ENCODE measurements around the gene LIMK2.
"Not testable (repeated sequence)": the region's sequence is repeated elsewhere in the genome, so short reads cannot be mapped to it uniquely, and the experiment has no call there.

LIMK2 gene

DNA sequence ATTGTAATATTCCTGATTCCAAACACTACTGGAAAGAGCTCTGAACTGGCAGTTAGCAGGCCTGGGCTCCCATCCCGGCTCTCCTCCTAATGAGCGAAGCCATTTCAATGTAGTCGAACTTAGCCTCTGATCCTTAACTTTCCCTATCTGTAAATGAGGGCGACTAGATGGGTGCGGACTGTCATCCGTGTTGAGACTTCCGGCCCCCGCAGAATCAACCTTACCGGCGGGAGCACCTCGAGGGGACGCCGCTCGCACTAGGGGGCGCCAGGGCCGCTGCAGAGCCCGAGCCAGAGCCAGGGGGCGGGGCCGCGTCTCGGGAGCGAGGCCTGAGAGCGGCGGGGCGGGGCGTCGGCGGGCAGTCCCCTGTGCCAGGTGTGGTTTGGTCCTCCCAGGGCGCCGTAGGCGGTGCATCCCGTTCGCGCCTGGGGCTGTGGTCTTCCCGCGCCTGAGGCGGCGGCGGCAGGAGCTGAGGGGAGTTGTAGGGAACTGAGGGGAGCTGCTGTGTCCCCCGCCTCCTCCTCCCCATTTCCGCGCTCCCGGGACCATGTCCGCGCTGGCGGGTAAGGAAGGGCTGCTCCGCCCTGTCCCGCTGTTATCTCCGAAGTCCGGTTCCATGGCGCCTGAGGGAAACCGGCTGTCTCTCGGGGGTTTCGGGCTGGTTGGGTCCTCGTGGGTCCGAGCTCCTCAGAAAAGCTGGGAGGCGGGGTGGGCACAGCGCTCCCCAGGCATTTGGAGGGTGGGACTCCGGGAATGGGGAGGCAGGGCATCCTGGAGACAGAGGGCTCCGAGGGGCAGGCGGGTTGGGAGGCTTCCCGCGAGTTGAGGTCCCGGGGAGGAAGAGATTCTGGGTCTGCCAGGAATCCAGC is at the start of gene LIMK2:
LIMK2 (plus strand) TSS at position 437 of the 869 bp plus-strand sequence; CDS start at position 548, 111 bp downstream.
- peak; percentile 97 to 99 for DNase-seq (ENCODE audit: low read depth in 2 of 2)

DNA sequence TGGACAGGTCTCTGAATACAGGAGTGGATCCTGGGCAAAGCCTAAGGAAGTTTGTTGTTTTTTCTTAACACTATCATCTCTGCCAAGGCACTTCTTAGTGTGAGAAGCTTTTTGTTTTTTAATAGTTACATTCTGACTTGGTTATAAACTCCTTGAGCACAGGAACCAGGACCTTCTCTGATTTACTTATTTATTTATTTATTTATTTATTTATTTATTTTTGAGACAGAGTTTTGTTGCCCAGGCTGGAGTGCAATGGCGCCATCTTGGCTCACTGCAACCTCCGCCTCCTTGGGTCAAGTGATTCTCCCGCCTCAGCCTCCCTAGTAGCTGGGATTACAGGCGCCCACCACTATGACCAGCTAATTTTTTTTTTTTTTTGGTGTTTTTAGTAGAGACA is 41.1 kb upstream of the LIMK2 start:
- no peak for DNase-seq (ENCODE audit: low read depth in 2 of 2)

- not testable (repeated sequence) for DNase-seq (ENCODE audit: low read depth in 2 of 2)
These were observed 40.4 kb upstream of the LIMK2 start for GRCh38 chr22:31171734-31172133.

- DNase-seq (ENCODE audit: low read depth in 2 of 2), result no peak
These were observed 38.5 kb upstream of the LIMK2 start for GRCh38 chr22:31173386-31174145.

DNA sequence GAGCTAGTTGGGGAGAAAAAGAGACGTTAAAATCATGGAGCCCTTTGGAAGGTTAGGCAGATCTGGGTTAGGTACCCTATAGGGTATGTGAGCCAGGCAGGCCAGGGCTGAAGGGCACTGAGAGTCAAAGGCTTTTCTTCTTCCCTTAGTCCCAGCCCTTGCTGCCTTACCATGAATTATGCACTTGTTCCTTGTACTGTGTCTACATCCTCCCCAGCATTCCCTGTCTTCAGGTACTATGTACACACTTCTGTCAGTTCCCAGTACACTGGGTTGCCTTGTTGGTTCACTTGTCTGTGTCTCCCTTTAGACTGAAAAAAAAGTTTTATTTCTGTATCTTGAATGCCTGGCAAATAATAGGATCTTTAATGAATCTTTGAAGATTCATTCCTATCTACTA is 35.2 kb upstream of the LIMK2 start:
- DNase-seq (ENCODE audit: low read depth in 2 of 2), result no peak

GRCh38 chr22:31177420-31178162 is 34.5 kb upstream of the LIMK2 start:
- DNase-seq (ENCODE audit: low read depth in 2 of 2), result no peak

GRCh38 chr22:31178859-31179258 is 33.2 kb upstream of the LIMK2 start:
- no peak for DNase-seq (ENCODE audit: low read depth in 2 of 2)

GRCh38 chr22:31179345-31179744 is 32.8 kb upstream of the LIMK2 start:
- no peak for DNase-seq (ENCODE audit: low read depth in 2 of 2)

DNA sequence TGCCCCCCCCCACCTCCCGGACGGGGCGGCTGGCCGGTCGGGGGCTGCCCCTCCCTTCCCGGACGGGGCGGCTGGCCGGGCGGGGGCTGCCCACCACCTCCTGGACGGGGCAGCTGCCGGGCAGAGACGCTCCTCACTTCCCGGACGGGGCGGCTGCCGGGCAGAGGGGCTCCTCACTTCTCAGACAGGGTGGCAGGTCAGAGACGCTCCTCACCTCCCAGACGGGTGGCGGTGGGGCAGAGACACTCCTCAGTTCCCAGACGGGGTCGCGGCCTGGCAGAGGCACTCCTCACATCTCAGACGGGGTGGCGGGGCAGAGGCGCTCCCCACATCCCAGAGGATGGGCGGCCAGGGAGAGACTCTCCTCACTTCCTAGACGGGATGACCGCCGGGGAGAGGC is 28.1 kb upstream of the LIMK2 start:
- no peak for DNase-seq (ENCODE audit: low read depth in 2 of 2)

DNA sequence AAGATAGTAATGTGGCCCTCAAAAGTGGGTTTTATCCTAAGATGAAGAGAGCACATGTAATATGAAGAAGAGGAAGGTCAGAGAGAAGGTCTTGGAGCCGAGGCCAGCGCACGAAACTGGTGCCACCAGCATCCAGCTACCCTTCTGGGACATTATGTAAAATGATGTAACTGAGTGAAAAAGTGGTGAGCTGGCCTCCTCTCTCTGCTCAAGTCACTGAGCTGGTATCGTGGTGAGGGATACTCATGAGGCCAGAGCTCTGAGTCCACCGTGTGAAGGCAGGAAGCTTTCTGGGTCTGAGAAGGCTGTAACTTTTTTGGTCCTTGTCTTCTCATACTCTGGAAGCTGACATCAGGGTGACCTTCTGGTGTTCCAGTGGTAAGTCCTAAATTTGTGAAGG is 27.0 kb upstream of the LIMK2 start:
- DNase-seq (ENCODE audit: low read depth in 2 of 2), result no peak

DNA sequence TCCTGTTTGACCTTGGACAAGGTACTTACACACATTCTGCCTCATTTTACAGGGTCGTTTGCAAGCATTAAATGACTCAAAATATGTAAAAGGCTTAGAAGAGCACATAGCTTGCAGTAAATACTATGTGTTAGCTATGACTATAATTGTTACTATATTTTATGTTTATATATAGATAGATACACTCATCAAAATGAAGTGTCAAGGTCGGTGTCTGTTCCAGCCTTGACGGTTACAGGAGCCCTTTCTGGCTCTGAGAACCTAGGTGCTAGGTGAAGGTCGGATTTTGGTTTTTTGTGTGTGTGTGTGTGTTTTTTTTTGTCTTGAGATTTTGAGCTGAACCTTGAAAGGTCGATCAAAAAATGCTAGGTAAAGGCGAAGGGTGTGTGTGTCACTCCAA is 24.5 kb upstream of the LIMK2 start:
- no peak for DNase-seq (ENCODE audit: low read depth in 2 of 2)

DNA sequence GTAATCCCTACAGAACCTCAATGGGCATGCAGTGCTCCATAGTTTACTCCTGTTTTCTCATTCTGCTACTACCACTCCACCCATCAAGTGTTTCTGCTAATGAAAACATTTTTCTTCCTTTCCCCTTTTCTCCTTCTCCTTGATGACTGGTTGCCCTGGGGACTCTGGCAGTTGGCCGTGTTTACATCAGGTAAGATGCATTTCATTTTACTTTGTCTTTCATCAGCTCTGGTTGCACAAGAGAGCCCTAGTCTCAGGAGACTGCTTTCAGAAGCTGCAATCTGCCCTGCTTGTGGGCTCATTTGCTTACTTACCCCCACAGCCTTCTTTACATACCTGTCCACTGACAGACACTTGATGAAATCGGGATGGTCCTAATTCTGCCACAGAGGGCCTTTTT is 19.6 kb upstream of the LIMK2 start:
- DNase-seq (ENCODE audit: low read depth in 2 of 2), result no peak

DNA sequence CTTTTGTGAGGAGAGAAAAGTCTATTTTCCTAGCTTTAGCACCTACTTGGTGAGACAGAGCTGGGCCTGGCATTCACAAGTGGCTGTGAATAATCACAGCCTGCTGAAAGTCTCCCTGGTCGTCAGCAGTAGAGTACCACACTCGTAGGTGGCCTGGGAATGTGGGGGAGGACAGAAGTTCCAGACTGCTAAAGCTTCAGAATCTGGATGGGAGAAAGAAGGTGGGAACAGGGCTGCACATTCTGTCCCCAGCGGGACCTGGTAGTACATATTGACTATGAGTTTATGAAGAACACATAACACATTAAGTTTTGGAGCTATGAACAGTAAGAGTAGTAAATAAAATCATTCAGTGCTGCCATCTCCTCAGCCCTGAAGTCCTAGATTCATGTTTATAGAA is 19.0 kb upstream of the LIMK2 start:
- DNase-seq (ENCODE audit: low read depth in 2 of 2), result no peak

DNA sequence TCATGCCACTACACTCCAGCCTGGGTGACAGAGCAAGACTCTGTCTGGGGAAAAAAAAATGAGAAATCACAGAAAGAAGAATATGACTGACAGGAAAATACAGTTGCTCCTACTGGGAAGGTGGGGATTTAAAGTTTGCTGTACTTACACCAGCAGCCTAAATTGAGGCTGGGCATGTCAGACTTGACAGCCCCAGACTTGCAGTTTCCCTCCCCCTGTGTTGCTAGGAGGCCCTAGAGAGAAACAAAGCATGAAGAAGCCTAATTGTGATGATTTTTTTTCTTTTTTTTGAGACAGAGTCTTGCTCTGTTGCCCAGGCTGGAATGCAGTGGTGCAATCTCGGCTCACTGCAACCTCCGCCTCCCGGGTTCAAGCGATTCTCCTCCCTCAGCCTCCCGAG is 17.4 kb upstream of the LIMK2 start:
- not testable (repeated sequence) for DNase-seq (ENCODE audit: low read depth in 2 of 2)

GRCh38 chr22:31199187-31199586 is 12.9 kb upstream of the LIMK2 start:
- DNase-seq (ENCODE audit: low read depth in 2 of 2), result no peak

DNA sequence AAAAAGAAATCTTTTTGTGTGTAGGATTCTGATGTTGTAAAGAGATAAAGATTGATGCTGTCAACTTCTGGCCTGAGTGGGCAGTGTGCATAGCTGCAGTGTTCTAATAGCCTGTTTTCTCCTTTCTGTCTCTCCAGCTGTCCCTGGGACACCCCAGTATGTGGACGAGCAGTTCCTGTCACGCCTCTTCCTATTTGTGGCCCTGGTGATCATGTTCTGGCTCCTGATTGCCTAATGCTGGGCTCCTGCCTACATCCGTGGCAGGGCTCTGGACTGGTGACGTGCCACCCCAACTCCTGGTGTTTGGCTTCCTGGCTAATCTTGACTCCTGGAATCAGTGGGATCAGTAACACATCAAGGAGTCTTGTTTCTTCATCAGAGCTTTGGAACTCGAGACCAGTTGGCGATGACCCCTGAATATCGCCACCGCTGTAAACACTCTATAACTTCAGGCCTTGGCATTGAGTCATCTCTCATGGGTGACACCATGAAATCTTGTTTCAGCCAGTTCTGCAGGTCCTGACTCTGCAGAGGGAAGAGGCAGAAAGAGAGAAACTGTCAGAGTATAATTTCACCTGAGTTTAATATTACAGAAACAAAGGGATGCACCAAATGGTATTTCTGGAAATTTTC is 7.6 kb upstream of the LIMK2 start:
- DNase-seq (ENCODE audit: low read depth in 2 of 2), result not testable (repeated sequence)

- DNase-seq (ENCODE audit: low read depth in 2 of 2), result not testable (repeated sequence)
These were observed 7.0 kb upstream of the LIMK2 start for GRCh38 chr22:31205059-31205458.

- not testable (repeated sequence) for DNase-seq (ENCODE audit: low read depth in 2 of 2)
These were observed 5.6 kb upstream of the LIMK2 start for GRCh38 chr22:31206460-31206859.

DNA sequence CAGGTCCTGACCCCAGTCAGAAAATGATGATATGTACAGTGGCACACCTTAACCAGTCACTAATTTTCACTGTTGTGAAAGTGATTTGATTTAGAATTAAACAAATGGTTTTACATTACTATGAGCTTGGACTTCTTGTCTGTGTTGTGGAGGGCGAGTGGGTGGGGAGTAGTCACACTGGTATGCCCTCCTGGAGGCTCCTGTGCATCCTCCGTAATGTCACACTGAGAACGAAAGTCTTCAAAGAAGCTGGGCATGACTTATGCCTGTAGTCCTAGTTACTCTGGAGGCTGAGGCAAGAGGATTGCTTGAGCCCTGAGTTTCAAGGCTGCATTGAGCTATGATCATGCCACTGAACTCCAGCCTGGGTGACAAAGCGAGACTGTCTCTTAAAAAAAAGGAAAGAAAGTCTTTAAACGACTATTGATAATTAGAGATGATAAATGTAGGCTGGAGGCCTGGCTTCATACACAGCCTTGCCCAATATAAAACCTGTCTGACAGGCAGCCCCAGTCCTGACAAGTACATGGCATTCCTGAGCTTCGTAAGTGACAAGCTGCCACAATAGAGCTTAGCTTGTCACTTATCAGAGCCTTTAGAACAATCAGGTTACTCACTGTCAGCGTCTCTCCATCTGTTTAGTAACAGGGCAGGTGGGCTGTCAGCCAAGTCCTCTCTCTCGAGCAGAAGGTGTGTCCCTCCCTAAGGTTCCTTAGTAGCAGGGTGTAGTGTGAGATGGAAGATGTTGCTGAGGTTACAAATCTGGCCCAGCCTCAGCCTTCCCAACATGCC is 5.0 kb upstream of the LIMK2 start:
- DNase-seq (ENCODE audit: low read depth in 2 of 2), result no peak

- DNase-seq (ENCODE audit: low read depth in 2 of 2), result no peak
These were observed 1.3 kb upstream of the LIMK2 start for GRCh38 chr22:31210556-31211421.

Measured in stimulated activated CD8-positive, alpha-beta memory T cell treated with anti-CD3 and anti-CD28 coated beads, Interleukin-15, amount 100 ng/mL, for 48 hours (primary cell).